HG02840 (cell line): ENCODE measurements around the gene EFCAB14.
"Not testable (repeated sequence)": the region's sequence is repeated elsewhere in the genome, so short reads cannot be mapped to it uniquely, and the experiment has no call there.

ENCODE experiments used
- ATAC-seq: cut with Tn5 transposase; IDR thresholded peaks from one replicate; pipeline ENCODE4 v1.9.1; 2021; ENCODE audit warnings: mild to moderate bottlenecking, moderate library complexity, moderate number of reproducible peaks; ENCODE audit not compliant: unreplicated experiment, low FRiP score

EFCAB14 gene

GRCh38 chr1:46657775-46658174 lies 61.1 kb downstream of the EFCAB14 start:
- no peak for ATAC-seq

GRCh38 chr1:46656643-46657042 lies 62.3 kb downstream of the EFCAB14 start:
- ATAC-seq = no peak

- ATAC-seq = no peak
These were observed 63.1 kb downstream of the EFCAB14 start for GRCh38 chr1:46655848-46656247.

- not testable (repeated sequence) for ATAC-seq
These were observed 64.2 kb downstream of the EFCAB14 start for GRCh38 chr1:46654698-46655097.

- no peak for ATAC-seq
These were observed 64.9 kb downstream of the EFCAB14 start for GRCh38 chr1:46654012-46654411.

- no peak for ATAC-seq
These were observed 65.4 kb downstream of the EFCAB14 start for GRCh38 chr1:46653405-46653958.

GRCh38 chr1:46652321-46653100 lies 66.4 kb downstream of the EFCAB14 start:
- ATAC-seq = no peak

- not testable (repeated sequence) for ATAC-seq
These were observed 67.8 kb downstream of the EFCAB14 start for GRCh38 chr1:46651152-46651551.

- no peak for ATAC-seq
These were observed 68.4 kb downstream of the EFCAB14 start for GRCh38 chr1:46650491-46650890.

- ATAC-seq = no peak
These were observed 69.2 kb downstream of the EFCAB14 start for GRCh38 chr1:46649764-46650163.

GRCh38 chr1:46647611-46648010 lies 71.3 kb downstream of the EFCAB14 start:
- no peak for ATAC-seq

GRCh38 chr1:46646844-46647243 lies 72.1 kb downstream of the EFCAB14 start:
- no peak for ATAC-seq

- no peak for ATAC-seq
These were observed 72.6 kb downstream of the EFCAB14 start for GRCh38 chr1:46646331-46646730.

- no peak for ATAC-seq
These were observed 73.1 kb downstream of the EFCAB14 start for GRCh38 chr1:46645815-46646214.

GRCh38 chr1:46643368-46643775 lies 75.5 kb downstream of the EFCAB14 start:
- no peak for ATAC-seq

GRCh38 chr1:46642115-46642680 lies 76.7 kb downstream of the EFCAB14 start:
- ATAC-seq = no peak

- no peak for ATAC-seq
These were observed 79.4 kb downstream of the EFCAB14 start for GRCh38 chr1:46639547-46639946.

GRCh38 chr1:46638921-46639320 lies 80.0 kb downstream of the EFCAB14 start:
- no peak for ATAC-seq

- ATAC-seq = no peak
These were observed 81.3 kb downstream of the EFCAB14 start for GRCh38 chr1:46637444-46638083.

GRCh38 chr1:46635205-46635604 lies 83.7 kb downstream of the EFCAB14 start:
- no peak for ATAC-seq

GRCh38 chr1:46630719-46631118 lies 88.2 kb downstream of the EFCAB14 start:
- ATAC-seq = no peak
